Spleen (tissue), 11 donors: ENCODE results near the gene PPM1M. TPM values are rescaled to one million over a fixed set of nuclear protein-coding genes. Genes with fewer than 3 reads are reported as not detected.

Experiments used
- DNase-seq: peaks from one replicate; pipeline ENCODE4 v3.0.0-alpha.2; 2020
- H3K27ac ChIP-seq, 8 donors: fragments of 200-600 bp; sonication (generic) in 7 of 8; 1 replicate in 4 of 8; 2 replicates in 4 of 8; pipeline versions ENCODE4 v1.5.0 to v1.8.0; 2016 to 2021; ENCODE audit warnings: inconsistent platforms in 4 of 8, mild to moderate bottlenecking in 4 of 8, moderate library complexity in 1 of 8
- H3K27me3 ChIP-seq, 7 donors: fragments of 200-600 bp; sonication (generic) in 6 of 7; replicated peaks in 1 of 7; 1 replicate in 4 of 7; 2 replicates in 3 of 7; pipeline versions ENCODE4 v1.5.0 to v1.8.0; 2016 to 2021; ENCODE audit warnings: inconsistent platforms in 3 of 7, mild to moderate bottlenecking in 1 of 7
- H3K36me3 ChIP-seq, 6 donors: fragments of 200-600 bp; sonication (generic) in 5 of 6; 1 replicate in 4 of 6; 2 replicates in 2 of 6; pipeline versions ENCODE4 v1.5.0 to v1.8.0; 2016 to 2021; ENCODE audit warnings: inconsistent platforms in 2 of 6
- H3K4me1 ChIP-seq, 6 donors: fragments of 200-600 bp; sonication (generic) in 5 of 6; 1 replicate in 3 of 6; 2 replicates in 3 of 6; pipeline versions ENCODE4 v1.5.0 to v1.8.0; 2016 to 2021; ENCODE audit warnings: inconsistent platforms in 3 of 6
- H3K4me3 ChIP-seq, 8 donors: fragments of 200-600 bp; sonication (generic) in 7 of 8; 1 replicate in 4 of 8; 2 replicates in 4 of 8; pipeline versions ENCODE4 v1.5.0 to v1.8.0; 2016 to 2021; ENCODE audit warnings: inconsistent platforms in 4 of 8, mild to moderate bottlenecking in 4 of 8, moderate library complexity in 2 of 8
- H3K9me3 ChIP-seq, 8 donors: fragments of 200-600 bp; sonication (generic) in 7 of 8; 1 replicate in 4 of 8; 2 replicates in 4 of 8; pipeline versions ENCODE4 v1.5.0 to v1.8.0; 2016 to 2021; ENCODE audit warnings: inconsistent platforms in 4 of 8
- POLR2A ChIP-seq, 3 donors: fragments of 450-650 bp; IDR thresholded peaks; one replicate each; pipeline ENCODE4 v1.5.1; 2017; ENCODE audit warnings: antibody characterized with exemption in 3 of 3, mild to moderate bottlenecking in 1 of 3
- POLR2AphosphoS5 ChIP-seq, 3 donors: sonication (generic); formaldehyde crosslinking; IDR thresholded peaks; one replicate each; pipeline ENCODE4 v1.5.1; 2017; ENCODE audit warnings: antibody characterized with exemption in 3 of 3
- WGBS, 5 donors: extraction: QIAGEN DNeasy Blood & Tissue Kit in 3 of 5; methylation state at CpG; one replicate each; pipeline versions ENCODE4 v1.1.5 to v1.1.7; 2013 to 2018; 5-methylcytosine and 5-hydroxymethylcytosine counted together
- intact Hi-C: fragments of 100-400 bp; cut with DNase I; formaldehyde crosslinking; loops from one replicate; pipeline ENCODE4 v1.15.0; 2023; ENCODE audit warnings: low total_unique reads
- polyA plus RNA-seq, 3 donors: library from polyadenylated mRNA; stranded (reverse); fragments of 200-250 nt; gene quantifications; one replicate each; pipeline ENCODE4 v1.2.1, GENCODE V29; 2013
- total RNA-seq, 7 donors: library from RNA; depleted of rRNA in 3 of 7; stranded (reverse); fragments of >200 nt in 3 of 7; fragmentation: NEBNext Ultra II Directional in 4 of 7; extraction: Animal tissue kit (Norgen Biotek cat#: 25700) in 4 of 7; gene quantifications; one replicate each; pipeline versions ENCODE4 v1.1.0 to v1.2.1, GENCODE V29; 2016 to 2021
- TF ChIP-seq, protein P1 (sequence below), 11 experiments: fragments of 200-600 bp in 7 of 11; fragments of 450-650 bp in 4 of 11; sonication (generic) in 4 of 11; IDR thresholded peaks in 8 of 11; conservative IDR thresholded peaks in 3 of 11; 1 replicate in 7 of 11; 2 replicates in 4 of 11; pipeline versions ENCODE4 v1.4.0 to v1.8.0; 2016 to 2021; ENCODE audit warnings: antibody characterized with exemption in 11 of 11, inconsistent platforms in 4 of 11, mild to moderate bottlenecking in 1 of 11
- donor health status: healthy with polysubstance abuse.
- donor health status: DM: no; HTN: no; CAD: no; lungs with moderate emphysema.
- donor health status: DM: no; HTN: no; CAD: no.
- donor health status: Bipolar disorder and iron deficiency.
- donor health status: healthy.
- donor health status: DM: no; HTN: no; CAD: no.
- donor health status: DM: yes; HTN: yes; CAD: no.

Gene PPM1M
- total and polyA plus RNA-seq, 10 donors = 26.3 to 77.8 (median 49.7) TPM

DNA sequence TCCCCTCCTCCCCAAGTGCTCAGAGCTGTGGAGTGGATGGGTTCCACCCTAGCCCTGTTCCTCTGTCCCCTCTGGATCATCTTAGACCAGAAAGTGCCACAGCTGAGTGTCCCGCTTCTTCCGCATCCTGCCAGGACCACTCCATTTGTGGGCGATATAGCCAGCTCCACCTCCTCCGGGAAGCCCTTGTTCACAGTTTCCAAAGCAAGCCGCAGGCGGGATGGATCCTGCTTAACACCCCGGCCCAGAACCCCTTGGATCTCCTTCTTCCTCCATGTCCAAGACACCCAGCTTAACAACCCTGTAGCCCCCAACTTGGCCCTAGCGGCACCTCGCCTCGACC, 48.1 kb upstream of the PPM1M start:
- H3K4me1 ChIP-seq = peaks cover 44 to 85% (median 72%) of the 10 kb centered on the region in 6 donors

GRCh38 chr3:52197842-52198625, 47.5 kb upstream of the PPM1M start, which contains the start of gene ALAS1:
ALAS1 (plus strand) TSS chr3:52198160; CDS start chr3:52199242, 1,082 bp downstream.
- Histone ChIP-seq H3K27me3 (no peaks in the 10 kb centered on the region), H3K4me3 (peak within 1 kb of the TSS; percentile 63 to 100 (median 90)), H3K27ac (peak within 1 kb of the TSS; percentile 82 to 93 (median 90)), H3K9me3 (no peaks in the 10 kb centered on the region), H3K36me3 (peaks cover 2 to 39% (median 10%) of the 10 kb centered on the region in 6 donors), H3K4me1 (peaks cover 50 to 90% (median 76%) of the 10 kb centered on the region in 6 donors)
- TF ChIP-seq POLR2AphosphoS5 (IDR thresholded peaks at IDR 0.05) (peak; percentile 94 to 96 (median 95)), POLR2A (IDR thresholded peaks at IDR 0.05) (peak in 2 of 3 donors; percentile 30 to 74)
- TF ChIP-seq, protein P1, sequence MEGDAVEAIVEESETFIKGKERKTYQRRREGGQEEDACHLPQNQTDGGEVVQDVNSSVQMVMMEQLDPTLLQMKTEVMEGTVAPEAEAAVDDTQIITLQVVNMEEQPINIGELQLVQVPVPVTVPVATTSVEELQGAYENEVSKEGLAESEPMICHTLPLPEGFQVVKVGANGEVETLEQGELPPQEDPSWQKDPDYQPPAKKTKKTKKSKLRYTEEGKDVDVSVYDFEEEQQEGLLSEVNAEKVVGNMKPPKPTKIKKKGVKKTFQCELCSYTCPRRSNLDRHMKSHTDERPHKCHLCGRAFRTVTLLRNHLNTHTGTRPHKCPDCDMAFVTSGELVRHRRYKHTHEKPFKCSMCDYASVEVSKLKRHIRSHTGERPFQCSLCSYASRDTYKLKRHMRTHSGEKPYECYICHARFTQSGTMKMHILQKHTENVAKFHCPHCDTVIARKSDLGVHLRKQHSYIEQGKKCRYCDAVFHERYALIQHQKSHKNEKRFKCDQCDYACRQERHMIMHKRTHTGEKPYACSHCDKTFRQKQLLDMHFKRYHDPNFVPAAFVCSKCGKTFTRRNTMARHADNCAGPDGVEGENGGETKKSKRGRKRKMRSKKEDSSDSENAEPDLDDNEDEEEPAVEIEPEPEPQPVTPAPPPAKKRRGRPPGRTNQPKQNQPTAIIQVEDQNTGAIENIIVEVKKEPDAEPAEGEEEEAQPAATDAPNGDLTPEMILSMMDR (IDR thresholded peaks at IDR 0.05 in 8 of 11, conservative IDR thresholded peaks at IDR 0.05 in 3 of 11) = peak in 9 of 11 experiments; percentile 18 to 55 (median 38)
- intact Hi-C loops = no loop called here
- DNase-seq = peak; percentile 98
- WGBS, 5 donors = 0 to 1% (median 1%) methylated on average over 35 to 71 of the region's 71 CpGs

More for the DNA sequence above, 48.1 kb upstream of the PPM1M start:
- DNase-seq = no peak
- WGBS, 5 donors = 40 to 53% (median 48%) methylated on average over 10 of the region's 10 CpGs
- Histone ChIP-seq H3K36me3 (peaks cover 0 to 33% (median 5%) of the 10 kb centered on the region in 6 donors), H3K9me3 (no peaks in the 10 kb centered on the region), H3K4me3 (peak overlapping the region; percentile 63 to 100 (median 90)), H3K27ac (peak overlapping the region; percentile 82 to 93 (median 90)), H3K27me3 (no peaks in the 10 kb centered on the region)
- TF ChIP-seq POLR2AphosphoS5 (IDR thresholded peaks at IDR 0.05) = no peak
- TF ChIP-seq, protein P1 (IDR thresholded peaks at IDR 0.05 in 8 of 11, conservative IDR thresholded peaks at IDR 0.05 in 3 of 11) = peak in 1 of 11 experiments; percentile 9
- intact Hi-C loops = no loop called here

- H3K27me3 ChIP-seq = no peaks in the 10 kb centered on the region
- TF ChIP-seq, protein P1 (IDR thresholded peaks at IDR 0.05 in 8 of 11, conservative IDR thresholded peaks at IDR 0.05 in 3 of 11) = no peak
- no peak for TF ChIP-seq POLR2AphosphoS5 (IDR thresholded peaks at IDR 0.05)
- no peak for TF ChIP-seq POLR2A (IDR thresholded peaks at IDR 0.05)
- peak overlapping the region; percentile 63 to 100 (median 90) for H3K4me3 ChIP-seq
- peaks cover 51 to 96% (median 80%) of the 10 kb centered on the region in 6 donors for H3K4me1 ChIP-seq
- H3K36me3 ChIP-seq = peaks cover 4 to 48% (median 19%) of the 10 kb centered on the region in 6 donors
- H3K27ac ChIP-seq = peak overlapping the region; percentile 82 to 93 (median 90)
- 39 to 54% (median 44%) methylated on average over 14 of the region's 14 CpGs for WGBS, 5 donors
- no peaks in the 10 kb centered on the region for H3K9me3 ChIP-seq
- intact Hi-C loops = no loop called here
- no peak for DNase-seq
These were observed 46.6 kb upstream of the PPM1M start for GRCh38 chr3:52198643-52199608.
